CD4-positive, alpha-beta T cell treated with Interleukin-17A for 4 hours (primary cell): ENCODE data around the gene SLX9.
"Not testable (repeated sequence)": the region's sequence is repeated elsewhere in the genome, so short reads cannot be mapped to it uniquely, and the experiment has no call there.

ENCODE experiments used
- DNase-seq: peaks from one replicate; pipeline ENCODE4 v3.0.0-alpha.2; 2020; ENCODE audit warnings: mixed read lengths

The SLX9 gene

GRCh38 chr21:44960141-44961092 is 20.6 kb downstream of the SLX9 start:
- DNase-seq = no peak

DNA sequence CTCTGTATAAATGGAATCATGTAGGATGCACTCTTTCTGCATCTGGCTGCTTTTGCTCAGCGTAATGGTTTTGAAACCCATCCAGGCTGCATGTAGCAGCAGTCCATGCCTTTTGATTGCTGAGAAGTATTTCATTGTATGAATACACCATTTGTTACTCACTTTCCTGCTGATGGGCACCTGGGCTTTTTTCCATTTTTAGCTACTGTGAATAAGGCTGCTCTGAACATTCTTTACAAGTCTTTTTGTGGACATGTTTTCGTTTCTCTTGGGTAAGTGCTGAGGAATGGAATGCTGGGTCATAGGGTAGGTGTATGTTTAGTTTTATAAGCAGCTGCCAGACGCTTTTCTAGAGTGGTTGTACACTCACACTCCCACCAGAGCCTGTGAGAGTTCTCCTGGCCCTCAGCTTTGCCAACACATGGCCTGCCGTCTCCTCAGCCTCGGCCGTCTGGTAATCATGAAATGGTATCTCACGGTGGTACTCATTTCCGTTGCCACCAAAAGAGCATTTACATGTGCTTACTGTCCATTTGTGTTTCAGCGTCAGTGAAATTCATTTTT is 22.7 kb downstream of the SLX9 start:
- DNase-seq = no peak

- no peak for DNase-seq
Observed at GRCh38 chr21:44964381-44964780, 24.6 kb downstream of the SLX9 start.

- no peak for DNase-seq
Observed at GRCh38 chr21:44965251-44966022, 25.6 kb downstream of the SLX9 start.

GRCh38 chr21:44966135-44967081 is 26.6 kb downstream of the SLX9 start:
- DNase-seq = no peak

GRCh38 chr21:44967082-44968047 is 27.5 kb downstream of the SLX9 start:
- no peak for DNase-seq

- no peak for DNase-seq
Observed at GRCh38 chr21:44969066-44969670, 29.3 kb downstream of the SLX9 start.

- DNase-seq = no peak
Observed at GRCh38 chr21:44969931-44970755, 30.3 kb downstream of the SLX9 start.

DNA sequence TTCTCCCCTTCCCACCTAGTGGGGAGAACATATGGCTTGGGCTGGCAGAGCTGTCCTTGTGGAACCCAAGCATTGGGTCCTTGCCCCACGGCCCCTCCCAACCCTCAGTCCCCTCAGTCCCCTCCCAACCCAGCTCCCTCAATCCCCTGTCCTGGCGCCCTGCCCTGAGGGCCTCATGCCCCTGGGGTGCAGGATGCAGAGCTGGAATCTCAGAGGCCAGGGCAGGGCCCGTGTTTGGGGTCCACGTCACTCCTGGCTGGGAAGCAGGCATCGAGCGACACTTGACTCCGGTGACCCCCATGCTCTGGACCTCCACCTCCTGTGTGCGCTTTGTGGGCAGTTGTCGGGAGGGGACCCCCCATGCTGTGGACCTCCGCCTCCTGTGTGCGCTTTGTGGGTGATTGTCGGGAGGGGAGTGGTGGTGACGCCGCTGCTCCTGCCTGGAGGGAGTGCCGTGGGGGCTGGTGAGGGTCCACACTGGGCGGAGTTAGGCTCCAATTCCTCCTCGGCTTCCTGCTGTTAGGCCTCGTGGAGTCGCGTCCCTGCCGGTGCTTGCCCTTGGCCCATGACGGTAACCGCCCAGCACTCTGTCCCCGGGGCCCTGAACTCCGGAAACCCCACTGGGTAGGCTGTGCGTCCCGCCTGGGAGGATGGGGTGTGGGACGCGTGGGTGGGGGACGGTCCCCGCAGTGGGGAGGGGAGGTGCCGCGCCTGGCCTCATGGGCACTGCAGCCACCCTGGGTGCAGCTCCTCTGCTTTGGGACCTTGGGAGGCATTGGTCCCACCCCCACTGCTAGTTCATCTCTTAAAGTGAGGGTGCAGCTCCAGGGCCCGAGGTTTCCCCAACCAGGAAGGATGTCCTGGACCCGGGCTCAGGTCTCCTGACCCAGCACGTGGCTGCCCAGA is 31.2 kb downstream of the SLX9 start:
- no peak for DNase-seq

- DNase-seq = no peak
Observed at GRCh38 chr21:44971672-44971995, 31.8 kb downstream of the SLX9 start.

GRCh38 chr21:44972301-44972814 is 32.5 kb downstream of the SLX9 start:
- no peak for DNase-seq

GRCh38 chr21:44972821-44973220 is 33.0 kb downstream of the SLX9 start:
- DNase-seq = no peak

- no peak for DNase-seq
Observed at GRCh38 chr21:44973598-44973997, 33.8 kb downstream of the SLX9 start.

DNA sequence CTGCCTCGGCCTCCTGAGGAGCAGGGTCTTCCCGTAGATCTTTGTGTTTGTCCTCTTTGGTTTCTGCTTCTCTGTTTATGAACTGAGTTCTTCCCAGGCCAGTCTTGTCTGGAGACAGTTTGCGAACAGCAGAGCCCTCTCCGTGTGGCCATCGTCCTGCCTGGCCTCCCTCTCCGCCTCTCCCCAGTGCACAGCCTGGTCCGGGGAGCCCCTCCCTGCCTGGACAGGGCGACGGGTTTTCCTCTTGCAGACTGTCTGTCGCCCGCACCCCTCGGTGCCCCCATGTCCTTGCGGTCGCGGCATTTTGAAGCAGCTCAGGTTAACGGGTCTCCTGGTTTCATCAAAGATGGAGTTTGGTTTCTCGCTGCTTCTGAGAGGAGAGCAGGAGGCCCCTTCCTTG is 34.8 kb downstream of the SLX9 start:
- no peak for DNase-seq

DNA sequence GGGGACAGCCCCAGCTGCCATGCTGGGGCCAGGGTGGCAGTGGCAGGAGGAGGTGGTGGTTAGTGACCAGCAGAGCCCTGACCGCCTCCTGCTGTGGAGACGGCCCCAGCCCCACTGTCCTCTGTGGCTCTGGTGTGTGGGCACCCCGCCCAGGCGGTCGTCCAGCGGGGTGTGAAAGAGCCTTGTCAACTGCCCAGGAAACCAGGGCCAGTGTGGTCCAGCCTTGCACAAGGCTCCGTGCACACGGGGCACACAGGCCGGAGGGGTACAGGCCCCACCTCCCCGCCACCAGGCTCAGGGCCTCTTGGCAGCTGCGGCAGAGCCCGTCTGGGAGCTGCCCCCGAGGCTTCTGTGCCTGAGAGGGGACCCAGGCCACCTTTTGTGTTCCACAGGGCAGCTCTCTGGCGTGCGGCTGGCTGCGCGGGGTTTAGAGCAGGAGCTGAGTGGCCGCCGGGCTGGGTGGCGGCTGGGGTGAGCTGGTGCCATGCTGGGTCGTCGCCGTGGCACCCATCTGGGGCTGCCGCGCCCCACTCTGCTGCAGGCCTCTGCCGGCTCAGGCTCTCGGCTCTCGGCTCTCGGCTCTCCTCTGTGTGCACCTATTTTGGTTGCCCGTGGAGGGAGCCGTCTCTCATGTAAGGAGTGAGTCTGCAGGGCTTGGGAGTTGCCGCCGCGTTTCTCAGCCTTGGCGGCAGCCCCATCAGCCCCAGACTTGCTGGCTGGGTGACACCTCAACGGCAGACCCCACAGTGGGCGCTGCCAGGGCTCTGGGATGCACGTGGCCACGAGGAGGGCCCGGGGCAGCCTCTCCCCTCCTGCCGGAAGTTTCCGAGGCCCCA is 36.1 kb downstream of the SLX9 start:
- no peak for DNase-seq

- DNase-seq = not testable (repeated sequence)
Observed at GRCh38 chr21:44976556-44977393, 36.9 kb downstream of the SLX9 start.
